Limb (tissue), 2 donors: Measurements from ENCODE around the gene OPN4.

Source experiments
- DNase-seq, 2 donors: peaks; one replicate each; pipeline ENCODE4 v3.0.0-alpha.2; 2016; ENCODE audit errors: extremely low spot score in 2 of 2

OPN4 gene

GRCh38 chr10:86678999-86679792 lies 24.8 kb downstream of the OPN4 start:
- DNase-seq: no peak

GRCh38 chr10:86681047-86681446 lies 26.7 kb downstream of the OPN4 start:
- DNase-seq: no peak

GRCh38 chr10:86681722-86682386 lies 27.5 kb downstream of the OPN4 start:
- DNase-seq: no peak

- DNase-seq: no peak
These were observed 28.3 kb downstream of the OPN4 start for GRCh38 chr10:86682675-86683074.

GRCh38 chr10:86684331-86685097 lies 30.2 kb downstream of the OPN4 start:
- DNase-seq: peak; percentile 47 to 65

GRCh38 chr10:86685416-86685815 lies 31.1 kb downstream of the OPN4 start:
- no peak for DNase-seq

GRCh38 chr10:86685893-86686632 lies 31.7 kb downstream of the OPN4 start:
- DNase-seq: no peak

- no peak for DNase-seq
These were observed 32.6 kb downstream of the OPN4 start for GRCh38 chr10:86686972-86687371.

GRCh38 chr10:86687750-86688149 lies 33.4 kb downstream of the OPN4 start:
- no peak for DNase-seq

- DNase-seq: peak; percentile 55 to 60
These were observed 34.1 kb downstream of the OPN4 start for GRCh38 chr10:86688398-86688921.

- no peak for DNase-seq
These were observed 34.8 kb downstream of the OPN4 start for GRCh38 chr10:86689146-86689545.

GRCh38 chr10:86690231-86690630 lies 35.9 kb downstream of the OPN4 start:
- DNase-seq: no peak

- no peak for DNase-seq
These were observed 36.3 kb downstream of the OPN4 start for GRCh38 chr10:86690657-86691084.

GRCh38 chr10:86691333-86692022 lies 37.1 kb downstream of the OPN4 start:
- no peak for DNase-seq

GRCh38 chr10:86692023-86692514 lies 37.7 kb downstream of the OPN4 start:
- DNase-seq: no peak

GRCh38 chr10:86692664-86693063 lies 38.3 kb downstream of the OPN4 start:
- no peak for DNase-seq

GRCh38 chr10:86693275-86693674 lies 38.9 kb downstream of the OPN4 start:
- no peak for DNase-seq

GRCh38 chr10:86693721-86694369 lies 39.5 kb downstream of the OPN4 start:
- DNase-seq: peak; percentile 60 to 64

GRCh38 chr10:86698207-86698940 lies 44.0 kb downstream of the OPN4 start:
- DNase-seq: no peak
